GM23338 (cell line): ENCODE results near the gene ZNF566. TPM values are rescaled to one million over a fixed set of nuclear protein-coding genes. Genes with fewer than 3 reads are reported as not detected.
A peak's percentile ranks its signal among the peaks of the same experiment; 100 is the strongest.

Source experiments
- ATAC-seq: fragments of 200-7000 bp; cut with Tn5 transposase; 3 replicates; pipeline ENCODE4 v1.9.1; 2020
- DNase-seq: peaks from one replicate; pipeline ENCODE4 v3.0.0-alpha.2; 2015; ENCODE audit warnings: low spot score
- H2AFZ ChIP-seq: fragments of 200-600 bp; sonication (generic); 2 replicates; pipeline ENCODE4 v1.8.0; 2016; ENCODE audit warnings: antibody characterized with exemption, mild to moderate bottlenecking, moderate library complexity
- H3F3A ChIP-seq: fragments of 200-600 bp; sonication (generic); replicated peaks from 2 replicates; pipeline ENCODE4 v1.8.0; 2017; ENCODE audit warnings: antibody characterized with exemption, mixed run types, low read depth
- H3K27ac ChIP-seq: fragments of 200-600 bp; sonication (generic); 2 replicates; pipeline ENCODE4 v1.6.1; 2016; ENCODE audit warnings: low read depth
- H3K27me3 ChIP-seq: fragments of 200-600 bp; sonication (generic); 2 replicates; pipeline ENCODE4 v1.8.0; 2016; ENCODE audit warnings: mild to moderate bottlenecking, mixed run types, moderate library complexity; ENCODE audit not compliant: insufficient read depth
- H3K36me3 ChIP-seq: fragments of 200-600 bp; sonication (generic); 2 replicates; pipeline ENCODE4 v1.8.0; 2016; ENCODE audit warnings: mild to moderate bottlenecking; ENCODE audit not compliant: insufficient read depth
- H3K4me1 ChIP-seq: fragments of 200-600 bp; sonication (generic); 2 replicates; pipeline ENCODE4 v1.8.0; 2016; ENCODE audit warnings: mild to moderate bottlenecking, moderate library complexity; ENCODE audit not compliant: insufficient read depth
- H3K4me2 ChIP-seq: fragments of 200-600 bp; sonication (generic); 2 replicates; pipeline ENCODE4 v1.7.1; 2017; ENCODE audit warnings: mixed run types
- H3K4me3 ChIP-seq: fragments of 200-600 bp; sonication (generic); 2 replicates; pipeline ENCODE4 v1.6.1; 2016; ENCODE audit warnings: mixed run types
- H3K79me2 ChIP-seq: fragments of 200-600 bp; sonication (generic); replicated peaks from 2 replicates; pipeline ENCODE4 v1.8.0; 2017; ENCODE audit warnings: mild to moderate bottlenecking; ENCODE audit not compliant: insufficient read depth
- H3K9me2 ChIP-seq: fragments of 200-600 bp; sonication (generic); 2 replicates; pipeline ENCODE4 v1.8.0; 2017; ENCODE audit not compliant: insufficient read depth
- H4K20me1 ChIP-seq: fragments of 200-600 bp; sonication (generic); replicated peaks from 2 replicates; pipeline ENCODE4 v1.8.0; 2017; ENCODE audit warnings: mild to moderate bottlenecking; ENCODE audit not compliant: insufficient read depth
- H3K27ac Mint-ChIP-seq: 2 replicates; pipeline ENCODE4 v1.8.0; 2020; ENCODE audit warnings: inconsistent platforms, mild to moderate bottlenecking, moderate library complexity, mixed read lengths
- H3K27me3 Mint-ChIP-seq: 3 replicates; pipeline ENCODE4 v1.8.0; 2022; ENCODE audit warnings: low read depth, mild to moderate bottlenecking, moderate library complexity, mixed read lengths, inconsistent platforms; ENCODE audit not compliant: insufficient read depth, poor library complexity
- H3K36me3 Mint-ChIP-seq: 3 replicates; pipeline ENCODE4 v1.8.0; 2021; ENCODE audit warnings: low read depth, mild to moderate bottlenecking, inconsistent platforms, moderate library complexity, mixed read lengths
- H3K4me1 Mint-ChIP-seq: 3 replicates; pipeline ENCODE4 v1.8.0; 2020; ENCODE audit warnings: mild to moderate bottlenecking, inconsistent platforms, mixed read lengths
- H3K4me3 Mint-ChIP-seq: 3 replicates; pipeline ENCODE4 v1.8.0; 2021; ENCODE audit warnings: moderate library complexity, mild to moderate bottlenecking, inconsistent platforms, mixed read lengths
- H3K9me3 Mint-ChIP-seq: 3 replicates; pipeline ENCODE4 v1.8.0; 2020; ENCODE audit warnings: moderate library complexity, mild to moderate bottlenecking, inconsistent platforms, mixed read lengths
- ETS1 ChIP-seq: IDR thresholded peaks from 2 replicates; pipeline ENCODE4 v1.6.1; 2016; ENCODE audit warnings: antibody characterized with exemption
- EZH2 ChIP-seq: fragments of 200-600 bp; sonication (generic); IDR thresholded peaks from one replicate; pipeline ENCODE4 v1.8.0; 2017; ENCODE audit warnings: antibody characterized with exemption, mild to moderate bottlenecking, low read depth; ENCODE audit not compliant: unreplicated experiment
- EZH2phosphoT487 ChIP-seq: fragments of 200-600 bp; sonication (generic); IDR thresholded peaks from one replicate; pipeline ENCODE4 v1.8.1; 2018; ENCODE audit warnings: antibody characterized with exemption; ENCODE audit not compliant: unreplicated experiment
- NANOG ChIP-seq: IDR thresholded peaks from 2 replicates; pipeline ENCODE4 v1.6.1; 2016; ENCODE audit warnings: antibody characterized with exemption, borderline replicate concordance
- REST ChIP-seq: IDR thresholded peaks from one replicate; pipeline ENCODE4 v1.6.1; 2018; ENCODE audit warnings: antibody characterized with exemption; ENCODE audit not compliant: unreplicated experiment
- STAT1 ChIP-seq: IDR thresholded peaks from one replicate; pipeline ENCODE4 v1.6.1; 2016; ENCODE audit warnings: antibody characterized with exemption; ENCODE audit not compliant: unreplicated experiment
- ZNF114 ChIP-seq: fragments of 250-450 bp; sonication (Bioruptor Pico); IDR thresholded peaks from 2 replicates; pipeline ENCODE4 v1.5.0; 2020; ENCODE audit warnings: mild to moderate bottlenecking, moderate library complexity
- ZNF331 ChIP-seq: fragments of 250-450 bp; sonication (Bioruptor Pico); IDR thresholded peaks from 2 replicates; pipeline ENCODE4 v1.5.0; 2020; ENCODE audit warnings: low read depth, mild to moderate bottlenecking, moderate library complexity
- polyA plus RNA-seq: library from polyadenylated mRNA; unstranded; fragments of >200 nt; fragmentation: Nextera tagmentation; extraction: Ambion mirVana; gene quantifications from 2 replicates; pipeline ENCODE4 v1.2.1, GENCODE V29; 2016
- total RNA-seq: library from RNA; depleted of rRNA; stranded (reverse); fragments of >200 nt; shearing (Covaris generic); gene quantifications from 2 replicates; pipeline ENCODE4 v1.2.3, GENCODE V29; 2014

Gene ZNF566
- total and polyA plus RNA-seq, 2 experiments from 2014 or later, result 11.9 to 18.0 TPM

- TF ChIP-seq REST, result no peak
- no peak for TF ChIP-seq ETS1
- no peak for TF ChIP-seq EZH2phosphoT487
- TF ChIP-seq ZNF331 (CRISPR knock-in tag), result no peak
- TF ChIP-seq EZH2, result no peak
- no peak for TF ChIP-seq ZNF114 (CRISPR knock-in tag)
These were observed 607 bp upstream of the ZNF566 start for GRCh38 chr19:36489920-36490415.

GRCh38 chr19:36488846-36489117 lies 579 bp downstream of the ZNF566 start:
- TF ChIP-seq NANOG (no peak), ETS1 (no peak), EZH2phosphoT487 (no peak), STAT1 (no peak)
- Mint-ChIP-seq H3K27ac (peak overlapping the region; percentile 100), H3K36me3 (peaks cover 40% of the 10 kb centered on the region), H3K4me1 (peaks cover 9% of the 10 kb centered on the region; the same call in 2 of the 3 replicates), H3K4me3 (peak overlapping the region; percentile 89), H3K9me3 (peaks cover 37% of the 10 kb centered on the region), H3K27me3 (peaks cover 12% of the 10 kb centered on the region)
- Histone ChIP-seq H4K20me1 (peaks cover 7% of the 10 kb centered on the region; the same call in 1 of the 2 replicates), H3K9me2 (no peaks in the 10 kb centered on the region), H3K4me3 (peak overlapping the region; percentile 73), H3K79me2 (peaks cover 47% of the 10 kb centered on the region), H3K27ac (peak overlapping the region; percentile 81), H3K4me2 (peak overlapping the region; percentile 86), H2AFZ (peak overlapping the region; percentile 61; the same call in 1 of the 2 replicates), H3K36me3 (no peaks in the 10 kb centered on the region; the same call in 1 of the 2 replicates), H3F3A (no peaks in the 10 kb centered on the region), H3K27me3 (no peaks in the 10 kb centered on the region), H3K4me1 (no peaks in the 10 kb centered on the region)
- ATAC-seq (peak; percentile 3), DNase-seq (no peak)

More at GRCh38 chr19:36489920-36490415, 607 bp upstream of the ZNF566 start:
- Histone ChIP-seq H3K27me3 (no peaks in the 10 kb centered on the region), H2AFZ (peak overlapping the region; percentile 34; the same call in 1 of the 2 replicates), H3K79me2 (peaks cover 38% of the 10 kb centered on the region), H3K4me2 (peak overlapping the region; percentile 76), H3F3A (no peaks in the 10 kb centered on the region), H4K20me1 (0 out of 2 replicates have a peak, but pooled peaks cover 2% of the 10 kb centered on the region), H3K27ac (peak overlapping the region; percentile 96), H3K4me3 (peak overlapping the region; percentile 73), H3K4me1 (no peaks in the 10 kb centered on the region), H3K36me3 (no peaks in the 10 kb centered on the region; the same call in 1 of the 2 replicates), H3K9me2 (no peaks in the 10 kb centered on the region)
- Mint-ChIP-seq H3K4me3 (peak overlapping the region; percentile 89), H3K36me3 (peaks cover 38% of the 10 kb centered on the region), H3K4me1 (peaks cover 9% of the 10 kb centered on the region; the same call in 2 of the 3 replicates), H3K27me3 (peaks cover 12% of the 10 kb centered on the region), H3K9me3 (peaks cover 44% of the 10 kb centered on the region), H3K27ac (peak overlapping the region; percentile 100)
- DNase-seq (peak; percentile 97), ATAC-seq (peak; percentile 92)
